GM18499 (cell line): Measurements from ENCODE around the gene ZBTB2.

ENCODE experiments used
- ATAC-seq: cut with Tn5 transposase; IDR thresholded peaks from one replicate; pipeline ENCODE4 v1.9.1; 2021; ENCODE audit warnings: moderate number of reproducible peaks; ENCODE audit not compliant: insufficient read depth, unreplicated experiment

ZBTB2 gene, protein sequence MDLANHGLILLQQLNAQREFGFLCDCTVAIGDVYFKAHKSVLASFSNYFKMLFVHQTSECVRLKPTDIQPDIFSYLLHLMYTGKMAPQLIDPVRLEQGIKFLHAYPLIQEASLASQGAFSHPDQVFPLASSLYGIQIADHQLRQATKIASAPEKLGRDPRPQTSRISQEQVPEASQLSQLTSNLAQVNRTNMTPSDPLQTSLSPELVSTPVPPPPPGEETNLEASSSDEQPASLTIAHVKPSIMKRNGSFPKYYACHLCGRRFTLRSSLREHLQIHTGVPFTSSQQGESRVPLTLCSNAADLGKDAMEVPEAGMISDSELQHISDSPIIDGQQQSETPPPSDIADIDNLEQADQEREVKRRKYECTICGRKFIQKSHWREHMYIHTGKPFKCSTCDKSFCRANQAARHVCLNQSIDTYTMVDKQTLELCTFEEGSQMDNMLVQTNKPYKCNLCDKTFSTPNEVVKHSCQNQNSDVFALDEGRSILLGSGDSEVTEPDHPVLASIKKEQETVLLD

DNA sequence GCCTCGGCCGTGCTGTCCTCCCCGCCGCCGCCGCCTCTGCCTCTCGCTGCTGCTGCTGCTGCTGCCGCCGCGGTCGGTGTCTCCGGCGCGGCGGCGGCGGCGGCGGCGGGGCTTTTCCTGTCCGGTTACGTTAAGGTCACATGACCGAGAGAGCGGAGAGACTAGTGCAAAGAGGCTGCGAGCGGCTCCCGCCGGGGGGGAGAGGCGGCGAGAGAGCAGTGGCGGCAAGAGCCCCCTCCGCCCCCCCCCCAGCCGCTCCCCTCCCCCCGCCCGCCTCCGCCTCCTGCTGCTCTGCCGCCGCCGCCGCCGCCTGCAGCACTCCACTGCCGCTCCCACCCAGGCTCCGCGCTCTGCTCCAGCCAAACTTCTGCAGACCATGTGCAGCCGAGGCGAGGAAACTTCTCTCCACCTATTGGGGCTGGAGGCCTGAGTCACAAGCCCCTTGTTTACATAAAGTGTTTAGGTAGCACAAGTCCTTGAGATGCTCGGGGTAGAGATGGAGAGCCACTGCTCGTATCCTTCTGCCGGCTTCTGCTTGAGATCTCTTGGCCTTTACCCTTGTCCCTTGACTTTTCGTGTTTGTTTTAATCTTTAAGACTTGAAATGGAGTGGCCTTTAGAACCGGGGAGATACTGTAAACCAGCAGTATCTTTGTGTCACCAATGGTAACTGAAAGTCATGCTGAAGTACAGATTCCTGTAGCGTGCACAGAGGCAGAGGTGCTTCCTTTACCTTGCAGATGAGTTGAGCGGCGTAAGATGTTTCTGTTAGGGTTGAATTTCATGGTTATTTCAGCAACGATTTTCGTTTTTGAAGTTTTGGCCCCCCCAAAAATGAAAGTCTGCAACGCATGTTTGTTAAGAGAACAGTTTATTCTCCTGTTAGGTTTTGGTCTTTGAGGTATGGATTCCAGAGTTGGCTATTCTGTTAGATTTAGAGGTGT lies at the start of gene ZBTB2:
ZBTB2 (minus strand) TSS at position 89 of the 943 bp plus-strand sequence. CDS start 17,922 bp downstream, outside the sequence.
- ATAC-seq, result no peak

DNA sequence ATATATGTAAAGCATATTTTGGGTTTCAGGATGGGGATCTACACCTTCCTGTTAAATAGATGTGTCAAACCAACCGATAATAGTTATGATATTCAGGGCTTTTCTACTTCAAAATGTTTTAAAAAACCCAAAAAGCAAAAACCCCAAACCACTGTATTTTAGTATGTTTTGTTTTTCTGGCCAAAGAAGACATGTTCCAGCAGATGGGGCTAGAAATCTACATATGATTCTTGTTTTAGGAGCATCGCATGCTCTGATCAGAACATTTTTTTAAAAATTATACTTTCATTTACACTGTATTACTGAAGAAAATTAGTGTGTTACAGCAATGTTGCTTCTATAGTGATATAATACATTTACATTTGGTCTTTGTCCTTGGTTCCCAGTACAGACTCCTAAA lies 49.6 kb upstream of the ZBTB2 start:
- ATAC-seq, result no peak

DNA sequence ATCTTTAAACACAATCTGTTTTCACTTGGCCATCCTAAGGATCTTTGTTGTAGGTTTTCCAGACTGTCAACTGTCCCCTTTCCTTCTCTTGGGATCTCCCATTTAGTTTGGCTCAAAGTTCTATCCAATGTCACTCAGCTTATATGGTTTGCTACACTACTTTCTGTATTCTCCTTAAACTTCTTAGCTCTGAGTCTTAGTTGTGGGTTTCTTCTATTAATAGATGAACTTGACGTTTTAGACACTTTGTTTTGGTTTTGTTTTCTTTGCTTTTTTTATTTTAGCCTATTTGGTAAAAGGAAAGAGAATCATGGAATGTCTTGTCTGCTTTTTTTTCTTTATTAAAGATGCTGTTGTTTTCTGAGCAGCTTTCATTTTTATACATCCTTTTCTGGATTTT lies 49.1 kb upstream of the ZBTB2 start:
- no peak for ATAC-seq

GRCh38 chr6:151437401-151437800 lies 46.0 kb upstream of the ZBTB2 start:
- no peak for ATAC-seq

GRCh38 chr6:151436802-151437201 lies 45.4 kb upstream of the ZBTB2 start:
- ATAC-seq, result no peak

DNA sequence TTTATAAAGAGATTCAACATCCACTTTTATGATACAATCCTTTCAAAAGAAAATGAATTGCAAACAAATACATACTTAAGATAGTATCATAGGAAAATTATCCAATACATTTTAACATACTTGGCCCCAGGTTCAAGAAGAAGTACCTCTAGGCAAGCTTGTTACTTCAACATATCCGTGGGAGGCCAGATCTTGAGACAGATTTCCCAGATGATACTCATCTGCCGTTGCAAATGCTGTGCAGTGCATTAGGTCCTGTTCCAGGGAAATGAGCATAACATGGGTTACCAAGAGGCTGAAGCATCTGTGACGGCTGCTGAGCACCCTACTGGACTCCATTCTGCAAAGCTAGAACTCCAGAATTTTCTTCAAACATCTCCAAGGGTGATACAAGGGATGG lies 44.9 kb upstream of the ZBTB2 start:
- ATAC-seq, result no peak

GRCh38 chr6:151434369-151434768 lies 43.0 kb upstream of the ZBTB2 start:
- ATAC-seq, result peak; percentile 38

- no peak for ATAC-seq
Measured at GRCh38 chr6:151432651-151433050, 41.3 kb upstream of the ZBTB2 start.

- no peak for ATAC-seq
Measured at GRCh38 chr6:151431337-151431736, 40.0 kb upstream of the ZBTB2 start.

- no peak for ATAC-seq
Measured at GRCh38 chr6:151430886-151431285, 39.5 kb upstream of the ZBTB2 start.

DNA sequence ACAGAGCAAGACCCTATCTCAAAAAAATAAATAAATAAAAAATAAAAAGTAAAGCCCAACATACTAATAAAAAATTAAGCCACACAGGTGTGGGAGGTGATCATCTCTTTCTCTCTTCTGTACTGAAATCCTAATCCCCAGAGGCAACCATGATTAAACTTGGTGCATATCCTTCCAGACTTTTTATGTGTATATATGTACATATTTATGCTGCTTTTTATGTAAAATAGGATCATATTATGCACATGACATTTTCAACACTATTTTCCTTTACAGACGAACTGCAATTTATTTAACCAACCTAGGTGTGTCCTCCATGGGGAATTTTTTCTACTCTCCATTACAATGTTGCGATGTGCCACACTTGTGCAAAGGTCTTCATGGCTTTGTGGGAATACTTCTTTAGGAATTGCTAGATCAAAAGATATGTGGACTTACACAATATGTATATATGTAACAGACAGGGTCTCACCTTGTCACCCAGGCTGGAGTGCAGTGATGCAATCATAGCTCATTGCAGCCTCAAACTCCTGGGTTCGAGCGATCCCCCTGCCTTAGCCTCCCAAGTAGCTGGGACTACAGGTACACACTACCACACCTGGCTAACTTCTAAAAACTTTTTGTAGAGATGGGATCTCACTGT lies 36.9 kb upstream of the ZBTB2 start:
- ATAC-seq, result no peak

DNA sequence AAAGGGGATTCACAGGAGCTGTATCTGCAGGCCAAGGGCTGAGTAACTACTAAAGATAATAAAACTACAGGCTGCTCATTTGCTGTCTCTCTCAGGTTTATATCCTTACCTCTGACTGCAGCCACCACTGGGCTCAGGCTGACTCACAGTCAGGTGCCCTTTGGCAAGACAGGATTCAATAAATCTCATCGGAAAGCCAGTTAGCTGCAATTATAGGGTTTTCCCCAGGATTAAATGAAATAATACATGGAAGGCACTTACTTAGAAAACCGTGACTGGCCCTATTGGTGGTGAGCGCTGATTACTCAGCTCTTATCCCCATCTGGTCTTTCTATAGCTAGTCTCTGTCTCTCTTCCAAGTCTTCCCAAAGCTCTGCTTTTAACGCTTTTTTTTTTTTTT lies 34.2 kb upstream of the ZBTB2 start:
- no peak for ATAC-seq

GRCh38 chr6:151422981-151423380 lies 31.6 kb upstream of the ZBTB2 start:
- ATAC-seq, result no peak

- ATAC-seq, result no peak
Measured at GRCh38 chr6:151417477-151417876, 26.1 kb upstream of the ZBTB2 start.

DNA sequence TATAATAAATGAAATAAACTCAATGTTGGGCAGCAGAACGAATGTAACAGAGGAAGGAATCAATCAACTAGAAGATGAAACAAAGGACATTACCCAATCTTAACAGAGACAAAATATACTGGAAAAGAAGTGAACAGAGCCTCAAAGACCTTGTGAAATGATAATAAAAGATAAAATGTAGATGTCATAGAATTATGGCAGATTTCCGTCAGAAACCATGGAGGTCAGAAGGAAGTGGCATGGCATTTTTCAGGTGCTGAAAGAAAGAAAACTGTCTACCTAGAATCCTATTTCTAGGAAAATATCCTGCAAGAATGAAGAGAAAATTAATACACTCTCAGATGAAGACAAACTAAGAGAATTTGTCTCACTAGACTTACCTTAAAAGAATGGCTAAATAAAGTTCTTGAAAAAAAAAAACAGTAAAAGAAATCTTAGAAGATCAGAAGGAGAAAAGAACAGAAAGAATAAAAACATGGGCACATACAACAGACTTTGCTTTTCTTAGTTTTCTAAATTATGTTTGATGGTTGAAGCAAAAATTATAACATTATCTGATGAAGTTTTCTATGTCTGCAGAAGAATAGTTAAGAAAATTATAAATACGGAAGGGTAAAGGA lies 23.4 kb upstream of the ZBTB2 start:
- no peak for ATAC-seq

DNA sequence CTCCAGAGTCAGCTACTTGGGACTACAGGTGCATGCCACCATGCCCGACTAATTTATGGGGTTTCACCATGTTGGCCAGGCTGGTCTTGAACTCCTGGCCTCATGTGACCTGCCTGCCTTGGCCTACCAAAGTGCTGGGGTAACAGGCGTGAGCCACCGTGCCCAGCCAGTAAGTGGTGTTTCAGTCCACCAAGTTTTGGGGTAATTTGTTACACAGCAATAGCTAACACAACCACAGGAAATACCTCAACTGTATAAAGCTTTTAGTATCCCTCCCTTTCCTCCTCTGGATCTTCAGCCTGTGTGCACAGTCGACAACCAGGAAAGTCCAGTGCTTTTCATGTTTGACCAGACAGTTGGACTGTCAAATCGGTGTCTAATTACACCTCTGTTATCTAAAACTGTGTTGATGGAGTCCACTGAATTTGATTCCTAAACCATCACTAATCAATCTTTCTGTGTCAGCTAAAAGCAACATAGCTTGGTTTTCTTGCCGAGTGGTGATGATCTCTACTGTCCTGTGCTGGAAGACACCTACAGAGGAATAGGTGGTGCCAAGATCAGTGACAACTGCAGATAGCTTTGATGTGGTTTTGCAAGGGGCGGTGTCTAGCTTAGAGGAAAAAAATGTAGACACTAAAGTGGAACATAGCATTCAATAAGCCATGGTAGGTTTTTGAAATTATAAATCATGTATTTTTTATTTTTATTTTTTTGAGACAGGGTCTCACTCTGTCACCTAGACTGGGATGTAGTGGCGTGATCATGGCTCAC lies 22.2 kb upstream of the ZBTB2 start:
- ATAC-seq, result no peak

DNA sequence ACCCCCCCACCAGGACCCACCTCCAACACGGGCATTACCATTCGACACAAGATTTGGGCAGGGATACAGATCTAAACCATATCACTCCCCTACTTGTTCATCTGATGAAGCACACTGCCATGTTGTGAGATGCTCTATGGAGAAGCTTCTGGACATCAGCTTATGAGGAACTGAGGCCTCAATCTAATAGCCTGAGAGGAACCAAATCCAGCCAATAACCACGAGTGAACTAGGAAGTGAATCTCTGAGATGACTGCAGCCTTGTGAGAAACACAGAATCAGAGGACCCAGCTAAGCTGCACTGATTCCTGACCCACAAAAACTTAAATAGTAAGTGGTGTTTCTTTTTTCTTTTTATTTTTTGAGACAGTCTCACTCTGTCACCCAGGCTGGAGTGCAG lies 21.6 kb upstream of the ZBTB2 start:
- ATAC-seq, result no peak

DNA sequence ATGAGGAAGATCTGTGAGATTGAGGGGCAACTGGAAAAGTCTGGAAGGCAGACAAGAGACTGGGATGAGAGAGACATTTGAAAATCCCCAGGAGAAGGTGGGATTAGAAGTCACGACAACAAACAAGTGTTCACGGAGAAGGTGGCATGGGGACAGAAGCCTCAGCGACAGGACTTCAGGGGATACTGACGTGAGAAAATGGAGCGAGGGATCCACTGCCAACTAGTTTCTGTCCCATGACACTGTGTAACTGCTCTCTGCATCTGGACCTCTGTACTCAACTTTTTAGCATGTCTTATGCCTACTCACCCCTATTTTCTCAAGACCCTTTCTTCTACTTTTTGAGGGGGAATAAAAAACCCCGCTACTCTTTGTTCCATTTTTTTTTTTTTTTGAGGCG lies 18.3 kb upstream of the ZBTB2 start:
- no peak for ATAC-seq

GRCh38 chr6:151409260-151409659 lies 17.9 kb upstream of the ZBTB2 start:
- no peak for ATAC-seq
